Aorta (tissue), 5 donors: Measurements from ENCODE around the gene POLE. TPM values are rescaled to one million over a fixed set of nuclear protein-coding genes. Genes with fewer than 3 reads are reported as not detected.

Experiments used
- ATAC-seq: fragments of 200-7000 bp; cut with Tn5 transposase; one replicate; pipeline ENCODE4 v1.9.1; 2022; ENCODE audit warnings: moderate library complexity; ENCODE audit not compliant: low FRiP score
- DNase-seq, 2 donors: peaks; one replicate each; pipeline ENCODE4 v3.0.0-alpha.2; 2020
- H3K27ac ChIP-seq, 2 donors: one replicate each; pipeline ENCODE4 v1.5.1; 2013; ENCODE audit warnings: low read length in 2 of 2, mild to moderate bottlenecking in 2 of 2, moderate library complexity in 2 of 2, control low read depth in 1 of 2, inconsistent platforms in 1 of 2, low read depth in 1 of 2
- H3K27me3 ChIP-seq, 2 donors: one replicate each; pipeline ENCODE4 v1.6.1; 2013; ENCODE audit warnings: control low read depth in 1 of 2, low read length in 1 of 2, mild to moderate bottlenecking in 1 of 2, moderate library complexity in 1 of 2; ENCODE audit not compliant: insufficient read depth in 2 of 2, control insufficient read depth in 1 of 2
- H3K36me3 ChIP-seq, 2 donors: one replicate each; pipeline ENCODE4 v1.6.1; 2013; ENCODE audit warnings: control low read depth in 1 of 2, low read length in 1 of 2, mild to moderate bottlenecking in 1 of 2; ENCODE audit not compliant: insufficient read depth in 2 of 2, control insufficient read depth in 1 of 2
- H3K4me1 ChIP-seq, 2 donors: one replicate each; pipeline ENCODE4 v1.6.1; 2013; ENCODE audit warnings: low read length in 2 of 2, control low read depth in 1 of 2, mild to moderate bottlenecking in 1 of 2, moderate library complexity in 1 of 2; ENCODE audit not compliant: insufficient read depth in 2 of 2, control insufficient read depth in 1 of 2
- H3K4me3 ChIP-seq, 2 donors: one replicate each; pipeline ENCODE4 v1.5.1; 2013; ENCODE audit warnings: low read length in 2 of 2, control low read depth in 1 of 2, mild to moderate bottlenecking in 1 of 2
- H3K9me3 ChIP-seq: one replicate; pipeline ENCODE4 v1.6.1; 2013; ENCODE audit warnings: mild to moderate bottlenecking, low read length; ENCODE audit not compliant: control insufficient read depth
- WGBS, 2 donors: extraction: QIAGEN DNeasy Blood & Tissue Kit; methylation state at CpG; one replicate each; pipeline ENCODE4 v1.1.7; 2013; 5-methylcytosine and 5-hydroxymethylcytosine counted together
- intact Hi-C, 2 donors: fragments of 100-400 bp; cut with DNase I; formaldehyde crosslinking; loops; one replicate each; pipeline versions ENCODE4 v1.14.2 to v1.15.0; 2022
- polyA plus RNA-seq, 2 donors: library from polyadenylated mRNA; stranded (reverse); fragments of 200-250 nt; gene quantifications; one replicate each; pipeline ENCODE4 v1.2.3, GENCODE V29; 2013
- total RNA-seq, 2 donors: library from RNA; stranded (reverse); fragmentation: NEBNext Ultra II Directional; extraction: Animal tissue kit (Norgen Biotek cat#: 25700); gene quantifications; one replicate each; pipeline ENCODE4 v1.2.1, GENCODE V29; 2021
- donor health status: healthy with polysubstance abuse.
- donor health status: Bipolar disorder and iron deficiency.
- donor health status: DM: no; HTN: no; CAD: no.
- donor health status: DM: no; HTN: no; CAD: no.
- donor health status: DM: yes; HTN: yes; CAD: no.

Gene POLE
- total and polyA plus RNA-seq, 4 donors: 7.5 to 46.8 (median 37.2) TPM

- Histone ChIP-seq H3K4me1 (no peaks in the 10 kb centered on the region), H3K27me3 (no peaks in the 10 kb centered on the region), H3K4me3 (no peak overlapping the region), H3K9me3 (no peaks in the 10 kb centered on the region), H3K36me3 (peaks cover 0 to 11% of the 10 kb centered on the region in 2 donors), H3K27ac (no peak overlapping the region)
- ATAC-seq (no peak), DNase-seq (peak in 1 of 2 donors; percentile 65)
- intact Hi-C loops: no loop called here
- WGBS, 2 donors: 95 to 96% methylated on average over 30 of the region's 30 CpGs
Measured at GRCh38 chr12:132642846-132643835, 44.0 kb downstream of the POLE start.

DNA sequence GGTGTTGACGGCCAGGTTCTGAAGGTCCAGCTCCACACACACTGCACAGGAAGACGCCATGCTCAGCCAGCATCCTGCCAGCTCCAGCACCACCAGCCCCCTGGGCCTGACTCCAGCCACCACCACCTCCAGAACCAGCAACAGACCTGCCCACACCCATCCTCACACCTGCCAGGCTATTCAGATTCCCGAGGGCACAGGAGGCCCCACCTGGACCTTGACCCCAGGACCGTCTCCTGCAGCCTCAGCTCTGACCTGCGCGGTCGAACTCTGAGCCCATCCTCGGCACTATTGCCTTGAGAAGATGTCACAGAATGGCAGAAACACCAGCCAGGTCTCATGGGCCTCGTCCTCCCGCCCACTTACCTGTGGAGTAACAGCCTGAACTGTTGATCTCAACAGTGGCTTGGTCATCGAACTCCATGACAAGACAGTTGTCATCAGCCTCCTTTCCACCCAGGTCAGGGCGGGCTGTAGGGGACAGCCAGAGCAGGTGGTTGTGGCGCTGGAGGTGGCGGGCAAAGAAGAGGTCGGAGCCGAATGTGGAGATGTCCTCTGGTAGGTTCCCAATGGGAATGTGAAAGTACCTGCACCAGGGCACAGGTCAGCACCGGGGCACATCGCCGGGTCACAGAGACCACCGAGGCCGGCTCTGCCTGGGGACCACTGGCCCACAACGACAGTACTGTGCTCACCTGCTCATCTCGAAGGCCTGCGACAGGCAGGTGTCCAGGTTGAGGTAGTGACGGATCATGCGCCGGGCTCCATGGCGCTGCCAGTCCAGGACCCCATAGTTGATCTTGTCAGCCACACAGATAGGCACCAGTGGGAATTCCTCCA, 45.1 kb downstream of the POLE start:
- H3K4me1 ChIP-seq: no peaks in the 10 kb centered on the region
- H3K9me3 ChIP-seq: no peaks in the 10 kb centered on the region
- H3K27me3 ChIP-seq: no peaks in the 10 kb centered on the region
- H3K27ac ChIP-seq: no peak overlapping the region
- 93 to 94% methylated on average over 28 of the region's 28 CpGs for WGBS, 2 donors
- no peak overlapping the region for H3K4me3 ChIP-seq
- intact Hi-C loops: no loop called here
- DNase-seq (peak in 1 of 2 donors; percentile 59), ATAC-seq (peak; percentile 9)
- H3K36me3 ChIP-seq: peaks cover 0 to 12% of the 10 kb centered on the region in 2 donors

DNA sequence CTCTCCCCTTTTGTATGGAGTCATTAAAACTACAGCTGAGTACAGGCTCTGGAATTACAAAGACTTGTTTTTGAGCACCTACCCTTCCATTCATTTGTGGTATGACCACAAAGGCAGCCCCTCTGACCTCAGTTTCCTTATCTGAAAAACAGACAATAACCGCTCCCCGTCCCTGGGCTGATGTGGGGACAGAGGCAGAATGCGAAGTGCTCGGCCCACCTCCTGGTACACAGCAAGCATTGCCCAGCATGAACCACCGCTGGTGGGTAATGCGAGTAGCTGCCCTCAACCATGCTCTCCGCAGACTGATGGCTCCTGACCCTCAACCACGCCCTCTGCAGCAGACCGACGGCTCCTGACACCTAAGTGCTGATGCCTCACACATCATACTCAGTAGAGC, 46.2 kb downstream of the POLE start:
- peak in 1 of 2 donors; percentile 38 for DNase-seq
- H3K27ac ChIP-seq: no peak overlapping the region
- H3K36me3 ChIP-seq: peaks cover 0 to 12% of the 10 kb centered on the region in 2 donors
- H3K27me3 ChIP-seq: no peaks in the 10 kb centered on the region
- 85 to 91% methylated on average over 10 of the region's 10 CpGs for WGBS, 2 donors
- intact Hi-C loops: no loop called here
- no peak for ATAC-seq
- H3K4me1 ChIP-seq: no peaks in the 10 kb centered on the region
- H3K4me3 ChIP-seq: no peak overlapping the region
- H3K9me3 ChIP-seq: no peaks in the 10 kb centered on the region

DNA sequence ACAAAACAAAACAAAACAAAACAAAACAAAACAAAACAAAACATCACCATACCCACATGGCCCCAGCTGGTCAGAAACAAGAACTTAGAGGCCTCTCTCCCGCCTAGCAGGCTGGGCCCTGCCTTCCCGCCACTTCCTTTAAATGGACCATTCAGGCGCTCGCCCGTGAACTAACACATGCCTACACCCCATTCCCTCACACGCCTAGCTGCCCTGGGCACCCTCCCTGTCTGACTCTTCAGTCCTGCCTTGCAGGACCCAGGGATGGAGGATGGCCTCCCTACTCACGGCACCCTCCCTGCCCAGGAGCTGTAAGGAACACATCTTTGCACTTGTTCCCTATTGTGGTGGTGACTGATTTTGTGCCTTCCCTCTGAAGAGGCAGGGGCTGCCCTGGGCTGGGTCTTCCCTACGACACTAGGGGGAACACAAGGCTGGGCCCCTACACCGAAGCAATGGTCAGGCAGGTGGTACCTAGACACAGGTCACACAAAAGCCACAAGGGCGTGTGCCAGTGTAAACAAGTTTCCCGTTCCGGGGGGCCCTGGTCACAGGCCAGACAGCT, 47.1 kb downstream of the POLE start:
- Histone ChIP-seq H3K36me3 (peaks cover 0 to 17% of the 10 kb centered on the region in 2 donors), H3K9me3 (no peaks in the 10 kb centered on the region), H3K4me1 (no peaks in the 10 kb centered on the region), H3K4me3 (no peak overlapping the region), H3K27me3 (no peaks in the 10 kb centered on the region), H3K27ac (no peak overlapping the region)
- ATAC-seq (no peak), DNase-seq (peak in 1 of 2 donors; percentile 64)
- intact Hi-C loops: no loop called here
- 84 to 87% methylated on average over 12 of the region's 12 CpGs for WGBS, 2 donors

DNA sequence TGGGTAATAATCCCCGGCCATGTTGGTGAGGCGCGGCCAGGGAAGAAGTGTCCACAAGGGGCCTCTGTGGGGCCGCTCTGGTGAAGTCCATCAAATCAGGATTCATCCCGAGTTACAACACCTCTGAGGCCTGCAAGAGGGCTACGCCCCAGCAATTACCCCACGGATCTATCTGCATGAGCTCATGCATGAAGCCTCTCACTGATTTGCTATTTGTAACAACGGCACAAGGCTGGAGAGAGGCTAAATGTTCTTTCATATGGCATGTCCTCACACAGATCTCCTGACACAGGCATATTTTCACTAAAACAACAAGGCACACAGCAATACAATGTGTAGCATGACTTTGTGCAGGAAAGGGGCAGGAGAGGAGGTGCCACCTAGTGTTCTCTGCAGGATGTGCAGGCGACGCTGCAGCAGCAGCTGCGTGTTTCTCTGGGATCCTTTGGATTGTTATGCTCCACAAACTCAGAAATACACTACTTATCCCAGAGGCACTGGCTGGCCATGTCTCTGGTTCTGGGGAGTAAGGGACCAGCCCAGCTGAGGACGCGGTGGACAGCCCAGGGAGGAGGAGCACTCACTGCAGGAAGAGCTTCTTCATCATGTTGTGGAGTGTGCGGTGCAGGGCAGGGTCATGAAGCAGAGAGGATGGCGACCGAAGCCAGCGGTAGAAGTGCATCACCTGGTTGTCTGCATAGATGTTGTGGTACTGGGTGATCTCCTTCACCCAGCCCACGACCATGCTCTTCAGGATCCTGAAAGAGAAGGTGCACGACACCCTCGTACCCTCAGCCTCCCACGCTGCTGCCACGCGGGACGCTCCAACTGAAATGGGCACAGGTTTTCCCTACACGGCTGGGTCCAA, 48.4 kb downstream of the POLE start:
- Histone ChIP-seq H3K36me3 (peaks cover 0 to 18% of the 10 kb centered on the region in 2 donors), H3K4me3 (no peak overlapping the region), H3K9me3 (no peaks in the 10 kb centered on the region), H3K27ac (no peak overlapping the region), H3K4me1 (no peaks in the 10 kb centered on the region), H3K27me3 (no peaks in the 10 kb centered on the region)
- intact Hi-C loops: no loop called here
- DNase-seq (peak in 1 of 2 donors; percentile 74), ATAC-seq (no peak)
- 75 to 78% methylated on average over 24 to 25 of the region's 25 CpGs for WGBS, 2 donors

DNA sequence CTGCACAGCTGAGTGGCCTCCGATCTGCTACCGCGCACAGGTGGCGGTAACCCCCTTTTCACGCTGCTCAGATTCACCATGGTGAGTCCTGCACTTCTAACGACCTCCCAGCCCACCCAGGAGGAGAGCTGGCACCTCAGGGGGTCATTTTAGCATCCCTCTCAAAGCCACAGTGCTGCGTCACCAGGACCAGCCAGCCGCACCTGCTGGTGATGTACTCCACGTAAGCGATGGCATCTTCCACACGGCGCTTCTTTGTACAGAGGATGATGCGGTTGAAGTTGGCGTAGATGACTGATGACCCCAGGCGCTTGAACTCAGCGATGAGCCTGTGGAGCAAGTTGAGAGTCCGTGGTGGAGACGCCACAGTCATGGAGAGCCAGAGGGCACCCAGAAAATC, 49.3 kb downstream of the POLE start:
- 91 to 94% methylated on average over 18 of the region's 18 CpGs for WGBS, 2 donors
- Histone ChIP-seq H3K9me3 (no peaks in the 10 kb centered on the region), H3K4me3 (no peak overlapping the region), H3K4me1 (no peaks in the 10 kb centered on the region), H3K27ac (no peak overlapping the region), H3K27me3 (no peaks in the 10 kb centered on the region), H3K36me3 (peaks cover 0 to 18% of the 10 kb centered on the region in 2 donors)
- intact Hi-C loops: no loop called here
- ATAC-seq (no peak), DNase-seq (peak in 1 of 2 donors; percentile 26)

DNA sequence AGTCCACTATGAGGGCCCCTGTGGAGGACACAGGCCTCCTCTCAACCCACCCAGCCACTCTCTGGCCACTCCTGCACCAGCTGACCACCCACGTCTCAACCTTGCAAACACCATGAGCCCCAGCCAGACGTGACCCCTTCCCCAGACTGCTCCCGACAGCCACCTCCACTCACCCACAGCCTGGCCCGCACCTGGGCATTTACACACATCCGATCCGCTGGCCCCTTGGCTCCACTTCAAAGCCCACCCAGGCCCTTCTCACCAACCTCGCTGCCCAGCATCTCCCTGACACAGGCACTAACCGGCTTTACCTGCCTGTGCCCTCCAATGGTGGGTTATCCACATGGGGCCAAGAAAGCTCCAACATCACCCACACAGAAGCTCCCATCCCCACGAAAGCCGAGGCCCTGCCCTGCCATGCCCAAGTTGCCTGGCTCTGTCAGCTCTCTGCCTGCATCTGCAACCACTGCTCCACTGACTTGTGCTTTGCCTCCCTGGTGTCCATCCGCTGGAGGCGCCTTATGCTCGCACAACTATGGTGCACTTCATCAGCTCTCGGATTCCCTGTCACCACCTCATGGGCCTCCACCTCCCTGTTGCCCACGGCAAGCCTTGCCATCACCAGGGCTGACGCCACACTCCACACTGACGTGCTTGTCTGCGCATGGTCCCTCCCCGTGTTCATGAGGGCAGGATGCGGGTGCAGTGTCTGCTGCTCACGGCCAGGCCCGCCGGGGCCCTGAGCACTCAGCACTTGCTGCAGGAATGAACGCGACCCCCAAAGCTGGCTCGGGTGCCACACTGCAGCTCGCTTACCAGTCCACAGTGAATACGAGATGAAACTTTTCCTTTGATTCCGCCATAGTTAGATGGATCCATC, 51.8 kb downstream of the POLE start:
- H3K36me3 ChIP-seq: peaks cover 0 to 14% of the 10 kb centered on the region in 2 donors
- H3K9me3 ChIP-seq: no peaks in the 10 kb centered on the region
- ATAC-seq: no peak
- 91 to 96% methylated on average over 29 of the region's 29 CpGs for WGBS, 2 donors
- H3K27me3 ChIP-seq: no peaks in the 10 kb centered on the region
- intact Hi-C loops: no loop called here
- no peaks in the 10 kb centered on the region for H3K4me1 ChIP-seq
- peak in 1 of 2 donors; percentile 68 for DNase-seq
- no peak overlapping the region for H3K27ac ChIP-seq
- H3K4me3 ChIP-seq: no peak overlapping the region
